ENCODE data around the gene LDAH. TPM values are rescaled to one million over a fixed set of nuclear protein-coding genes. Genes with fewer than 3 reads are reported as not detected.
A peak's percentile ranks its signal among the peaks of the same experiment; 100 is the strongest.

Gene LDAH
- total and polyA plus RNA-seq, 4 experiments from 2014 or later = 12.3 to 23.9 (median 18.8) TPM

DNA sequence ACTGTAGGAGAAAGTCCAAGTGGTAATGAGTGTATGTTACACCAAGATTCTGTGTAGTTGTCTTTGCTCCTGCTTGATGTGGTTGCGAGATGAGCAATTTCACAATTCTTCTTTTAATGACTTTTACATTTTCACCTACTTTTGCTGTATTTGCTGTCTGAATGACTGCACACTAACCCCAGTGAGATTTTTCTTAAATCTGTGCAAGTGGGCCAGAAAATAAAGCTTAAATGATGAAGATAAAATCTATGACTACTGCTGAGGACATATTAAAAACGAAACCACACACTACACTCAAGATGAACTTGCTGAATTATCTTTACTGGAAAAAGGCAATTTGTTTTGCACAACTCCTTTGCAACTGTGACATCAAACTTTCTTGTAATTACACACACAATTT, 4.1 kb downstream of the LDAH start:
- peak overlapping the region in 7 of 8 donors; percentile 27 to 71 (median 55) for H3K4me3 Mint-ChIP-seq
- H3K9me3 Mint-ChIP-seq = no peaks in the 10 kb centered on the region
- H3K4me1 Mint-ChIP-seq = peaks cover 20 to 36% (median 32%) of the 10 kb centered on the region in 4 donors
- peaks cover 0 to 16% of the 10 kb centered on the region in 2 donors for H3K36me3 Mint-ChIP-seq
- ChIA-PET POLR2A (ENCODE audit: partially characterized antibody) (no interaction called here), CTCF (ENCODE audit: partially characterized antibody) (no interaction called here)
- no peaks in the 10 kb centered on the region for H3K27me3 Mint-ChIP-seq
- no peak for DNase-seq
- Histone ChIP-seq H3K27ac (ENCODE audit: low read depth, low read length) (no peak overlapping the region), H3K36me3 (ENCODE audit: insufficient read depth, low read length) (no peaks in the 10 kb centered on the region), H3K4me3 (ENCODE audit: low read length in 2 of 2) (no peak overlapping the region), H3K4me1 (ENCODE audit: insufficient read depth, low read length) (peaks cover 3% of the 10 kb centered on the region), H3K27me3 (ENCODE audit: insufficient read depth, low read length) (no peaks in the 10 kb centered on the region), H3K9me3 (ENCODE audit: control insufficient read depth in 1 of 2, low read length in 2 of 2) (no peaks in the 10 kb centered on the region)
- H3K27ac Mint-ChIP-seq = peak overlapping the region in 5 of 7 donors; percentile 11 to 74 (median 26)
- intact Hi-C loops (cut with micrococcal nuclease) = no loop called here

DNA sequence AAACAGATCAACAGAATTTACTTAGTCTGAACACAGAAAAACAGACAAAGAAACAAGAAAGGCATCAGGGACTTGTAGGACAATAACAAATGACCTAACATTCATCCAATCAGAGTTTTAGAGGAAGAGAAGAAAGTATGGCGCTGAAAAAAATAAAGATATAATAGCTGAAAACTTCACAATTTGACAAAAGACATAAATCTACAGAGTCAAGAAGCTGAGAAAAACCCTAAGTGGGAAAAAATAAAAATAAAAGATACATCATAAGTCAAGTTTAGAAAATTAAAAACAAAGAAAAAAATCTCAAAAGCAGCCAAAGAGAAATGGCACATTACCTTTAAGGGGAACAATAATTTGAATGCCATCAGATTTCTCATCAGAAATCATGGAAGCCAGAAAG, 7.7 kb downstream of the LDAH start:
- no peaks in the 10 kb centered on the region for H3K9me3 Mint-ChIP-seq
- Histone ChIP-seq H3K27me3 (ENCODE audit: insufficient read depth, low read length) (no peaks in the 10 kb centered on the region), H3K36me3 (ENCODE audit: insufficient read depth, low read length) (no peaks in the 10 kb centered on the region), H3K4me3 (ENCODE audit: low read length in 2 of 2) (no peak overlapping the region), H3K4me1 (ENCODE audit: insufficient read depth, low read length) (no peaks in the 10 kb centered on the region), H3K9me3 (ENCODE audit: control insufficient read depth in 1 of 2, low read length in 2 of 2) (no peaks in the 10 kb centered on the region), H3K27ac (ENCODE audit: low read depth, low read length) (no peak overlapping the region)
- H3K27me3 Mint-ChIP-seq = no peaks in the 10 kb centered on the region
- H3K4me3 Mint-ChIP-seq = peak overlapping the region in 1 of 8 donors; percentile 45
- intact Hi-C loops (cut with micrococcal nuclease) = no loop called here
- peaks cover 2 to 13% of the 10 kb centered on the region in 2 donors for H3K36me3 Mint-ChIP-seq
- no peak overlapping the region for H3K27ac Mint-ChIP-seq
- CTCF ChIA-PET (ENCODE audit: partially characterized antibody) = no interaction called here
- DNase-seq = no peak
- peaks cover 15 to 26% (median 17%) of the 10 kb centered on the region in 4 donors for H3K4me1 Mint-ChIP-seq
- POLR2A ChIA-PET (ENCODE audit: partially characterized antibody) = no interaction called here

- H3K9me3 ChIP-seq (ENCODE audit: control insufficient read depth in 1 of 2, low read length in 2 of 2) = no peaks in the 10 kb centered on the region
- H3K27me3 ChIP-seq (ENCODE audit: insufficient read depth, low read length) = no peaks in the 10 kb centered on the region
- ChIA-PET CTCF (ENCODE audit: partially characterized antibody) (no interaction called here), POLR2A (ENCODE audit: partially characterized antibody) (no interaction called here)
- no peak overlapping the region for H3K4me3 ChIP-seq (ENCODE audit: low read length in 2 of 2)
- H3K36me3 ChIP-seq (ENCODE audit: insufficient read depth, low read length) = no peaks in the 10 kb centered on the region
- no peak overlapping the region for H3K27ac Mint-ChIP-seq
- no peaks in the 10 kb centered on the region for H3K4me1 ChIP-seq (ENCODE audit: insufficient read depth, low read length)
- H3K4me3 Mint-ChIP-seq = no peak overlapping the region
- H3K4me1 Mint-ChIP-seq = peaks cover 3 to 16% (median 4%) of the 10 kb centered on the region in 4 donors
- intact Hi-C loops (cut with micrococcal nuclease) = no loop called here
- no peaks in the 10 kb centered on the region for H3K9me3 Mint-ChIP-seq
- peaks cover 2 to 14% of the 10 kb centered on the region in 2 donors for H3K36me3 Mint-ChIP-seq
- no peaks in the 10 kb centered on the region for H3K27me3 Mint-ChIP-seq
- DNase-seq = no peak
- H3K27ac ChIP-seq (ENCODE audit: low read depth, low read length) = no peak overlapping the region
Observed at GRCh38 chr2:20812779-20813178, 10.1 kb downstream of the LDAH start.

DNA sequence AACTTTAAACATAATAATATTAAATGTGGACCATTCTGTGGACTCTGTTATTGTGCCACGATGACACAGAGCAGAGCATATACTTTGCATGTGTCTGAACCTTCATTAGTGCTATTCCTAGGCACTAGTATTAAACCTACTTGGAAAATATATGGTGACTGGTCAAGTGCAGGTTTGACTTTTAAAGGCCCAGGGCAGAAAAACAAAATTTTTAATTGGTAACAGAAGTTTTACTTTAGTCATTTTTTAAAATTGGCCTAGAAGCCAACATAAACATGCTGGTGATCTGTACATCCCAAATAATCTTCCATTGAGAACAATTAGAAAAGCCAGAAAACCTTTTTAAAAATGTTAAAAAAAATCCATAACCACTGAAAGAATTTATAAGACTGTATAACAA, 16.6 kb downstream of the LDAH start:
- Mint-ChIP-seq H3K36me3 (peaks cover 0 to 6% of the 10 kb centered on the region in 2 donors), H3K9me3 (no peaks in the 10 kb centered on the region), H3K27ac (no peak overlapping the region), H3K27me3 (no peaks in the 10 kb centered on the region), H3K4me1 (peaks cover 2 to 9% (median 5%) of the 10 kb centered on the region in 4 donors), H3K4me3 (no peak overlapping the region)
- intact Hi-C loops (cut with micrococcal nuclease) = no loop called here
- DNase-seq = no peak
- H3K27me3 ChIP-seq (ENCODE audit: insufficient read depth, low read length) = no peaks in the 10 kb centered on the region
- no peaks in the 10 kb centered on the region for H3K36me3 ChIP-seq (ENCODE audit: insufficient read depth, low read length)
- CTCF ChIA-PET (ENCODE audit: partially characterized antibody) = no interaction called here
- no peak overlapping the region for H3K4me3 ChIP-seq (ENCODE audit: low read length in 2 of 2)
- POLR2A ChIA-PET (ENCODE audit: partially characterized antibody) = no interaction called here
- no peaks in the 10 kb centered on the region for H3K4me1 ChIP-seq (ENCODE audit: insufficient read depth, low read length)
- no peaks in the 10 kb centered on the region for H3K9me3 ChIP-seq (ENCODE audit: control insufficient read depth in 1 of 2, low read length in 2 of 2)
- H3K27ac ChIP-seq (ENCODE audit: low read depth, low read length) = no peak overlapping the region

DNA sequence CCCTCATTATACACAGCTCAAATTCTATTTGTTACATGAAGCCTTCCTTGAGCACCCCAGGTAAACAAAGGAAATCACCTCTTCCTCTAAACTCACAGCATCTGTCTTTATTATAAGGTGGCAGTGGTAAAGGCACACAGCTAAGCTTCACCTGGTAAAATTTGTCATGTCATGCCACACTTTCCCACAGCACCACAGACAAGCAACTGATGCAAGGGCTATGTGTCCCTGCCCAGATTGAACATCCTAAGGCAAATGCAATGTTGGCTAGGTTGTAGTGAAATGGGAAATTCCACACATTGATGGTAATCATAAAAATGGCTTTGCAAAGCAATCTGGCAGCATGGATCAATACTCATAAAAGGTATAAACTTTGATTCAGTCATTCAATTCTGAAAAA, 18.9 kb downstream of the LDAH start:
- no peaks in the 10 kb centered on the region for H3K27me3 ChIP-seq (ENCODE audit: insufficient read depth, low read length)
- no peak overlapping the region for H3K4me3 Mint-ChIP-seq
- H3K9me3 Mint-ChIP-seq = no peaks in the 10 kb centered on the region
- no peaks in the 10 kb centered on the region for H3K36me3 ChIP-seq (ENCODE audit: insufficient read depth, low read length)
- H3K27me3 Mint-ChIP-seq = no peaks in the 10 kb centered on the region
- H3K9me3 ChIP-seq (ENCODE audit: control insufficient read depth in 1 of 2, low read length in 2 of 2) = no peaks in the 10 kb centered on the region
- ChIA-PET CTCF (ENCODE audit: partially characterized antibody) (no interaction called here), POLR2A (ENCODE audit: partially characterized antibody) (no interaction called here)
- DNase-seq = no peak
- no peak overlapping the region for H3K4me3 ChIP-seq (ENCODE audit: low read length in 2 of 2)
- H3K4me1 ChIP-seq (ENCODE audit: insufficient read depth, low read length) = no peaks in the 10 kb centered on the region
- intact Hi-C loops (cut with micrococcal nuclease) = no loop called here
- peaks cover 7 to 15% of the 10 kb centered on the region in 2 donors for H3K36me3 Mint-ChIP-seq
- no peak overlapping the region for H3K27ac Mint-ChIP-seq
- H3K4me1 Mint-ChIP-seq = peaks cover 0 to 9% (median 4%) of the 10 kb centered on the region in 4 donors
- H3K27ac ChIP-seq (ENCODE audit: low read depth, low read length) = no peak overlapping the region

DNA sequence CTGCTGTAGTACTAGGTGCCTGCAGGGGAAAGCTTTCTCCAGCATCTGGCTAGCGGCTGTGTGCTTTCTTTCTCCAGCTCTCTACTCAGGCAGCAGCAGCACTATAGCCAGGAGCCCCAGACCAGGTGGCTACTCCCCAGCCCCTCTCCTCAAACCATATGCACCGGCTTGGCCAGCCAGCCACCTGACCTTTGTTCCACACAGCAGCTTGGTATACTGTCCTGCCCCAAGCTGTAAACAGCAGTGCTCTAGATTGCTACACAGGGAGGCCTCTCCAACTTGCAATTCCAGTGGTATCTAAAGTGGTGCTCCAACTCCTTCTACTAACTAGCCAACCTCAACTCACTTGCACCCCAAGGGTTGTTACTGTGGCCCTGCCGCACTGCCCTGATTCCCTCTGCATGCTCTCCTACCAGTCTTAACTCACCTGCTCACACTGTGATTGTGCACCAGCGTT, 19.6 kb downstream of the LDAH start:
- no peaks in the 10 kb centered on the region for H3K36me3 ChIP-seq (ENCODE audit: insufficient read depth, low read length)
- Mint-ChIP-seq H3K4me1 (peaks cover 0 to 10% (median 4%) of the 10 kb centered on the region in 4 donors), H3K4me3 (no peak overlapping the region), H3K27me3 (no peaks in the 10 kb centered on the region), H3K27ac (no peak overlapping the region), H3K36me3 (peaks cover 9 to 19% of the 10 kb centered on the region in 2 donors), H3K9me3 (no peaks in the 10 kb centered on the region)
- H3K4me3 ChIP-seq (ENCODE audit: low read length in 2 of 2) = no peak overlapping the region
- no peak overlapping the region for H3K27ac ChIP-seq (ENCODE audit: low read depth, low read length)
- no peak for DNase-seq
- no peaks in the 10 kb centered on the region for H3K9me3 ChIP-seq (ENCODE audit: control insufficient read depth in 1 of 2, low read length in 2 of 2)
- H3K27me3 ChIP-seq (ENCODE audit: insufficient read depth, low read length) = no peaks in the 10 kb centered on the region
- POLR2A ChIA-PET (ENCODE audit: partially characterized antibody) = no interaction called here
- H3K4me1 ChIP-seq (ENCODE audit: insufficient read depth, low read length) = no peaks in the 10 kb centered on the region
- intact Hi-C loops (cut with micrococcal nuclease) = no loop called here
- CTCF ChIA-PET (ENCODE audit: partially characterized antibody) = no interaction called here

DNA sequence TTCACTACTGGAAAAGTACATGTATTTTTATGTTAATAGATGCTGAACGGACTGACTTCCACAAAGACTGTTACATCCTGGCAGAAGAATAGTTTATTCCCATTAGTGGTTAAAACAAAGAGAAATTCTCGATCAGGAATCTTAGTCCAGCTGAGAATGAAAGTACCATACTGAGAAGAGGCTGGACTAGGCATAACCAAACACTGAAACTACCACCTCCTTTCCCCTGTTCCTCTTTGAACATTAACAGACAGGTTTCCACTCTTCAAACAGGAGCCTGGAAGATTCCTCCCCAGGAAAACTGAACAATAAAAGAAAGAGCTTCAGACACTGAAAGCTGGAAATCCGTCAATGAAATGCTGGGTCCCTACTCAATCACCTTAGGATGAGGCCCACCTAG, 25.8 kb downstream of the LDAH start:
- Histone ChIP-seq H3K36me3 (ENCODE audit: insufficient read depth, low read length) (no peaks in the 10 kb centered on the region), H3K4me3 (ENCODE audit: low read length in 2 of 2) (no peak overlapping the region), H3K4me1 (ENCODE audit: insufficient read depth, low read length) (no peaks in the 10 kb centered on the region), H3K9me3 (ENCODE audit: control insufficient read depth in 1 of 2, low read length in 2 of 2) (no peaks in the 10 kb centered on the region), H3K27me3 (ENCODE audit: insufficient read depth, low read length) (no peaks in the 10 kb centered on the region), H3K27ac (ENCODE audit: low read depth, low read length) (no peak overlapping the region)
- peaks cover 0 to 11% (median 6%) of the 10 kb centered on the region in 8 donors for H3K9me3 Mint-ChIP-seq
- peaks cover 48 to 70% of the 10 kb centered on the region in 2 donors for H3K36me3 Mint-ChIP-seq
- intact Hi-C loops (cut with micrococcal nuclease) = no loop called here
- no peak overlapping the region for H3K4me3 Mint-ChIP-seq
- peak overlapping the region in 3 of 7 donors; percentile 18 to 40 (median 33) for H3K27ac Mint-ChIP-seq
- no peak for DNase-seq
- ChIA-PET CTCF (ENCODE audit: partially characterized antibody) (interaction anchor here (2.0 kb wide), 1 partner anchor 15 kb away, joined by 5 read pairs; no protein-coding TSS in a partner anchor), POLR2A (ENCODE audit: partially characterized antibody) (no interaction called here)
- no peaks in the 10 kb centered on the region for H3K27me3 Mint-ChIP-seq
- H3K4me1 Mint-ChIP-seq = peaks cover 4 to 24% (median 18%) of the 10 kb centered on the region in 4 donors

Data from CD4-positive, alpha-beta memory T cell (primary cell).